Neuronal stem cell (in vitro differentiated cells): Measurements from ENCODE around the gene HP1BP3.

Experiments
- DNase-seq: peaks from one replicate; pipeline ENCODE4 v3.0.0-alpha.2; 2013; ENCODE audit warnings: low spot score
- H2AFZ ChIP-seq: one replicate; pipeline ENCODE4 v1.6.1; 2013; ENCODE audit warnings: mild to moderate bottlenecking, low read length, inconsistent platforms
- H2AK5ac ChIP-seq: 2 replicates; pipeline ENCODE4 v1.6.1; 2013; ENCODE audit warnings: low read depth, mild to moderate bottlenecking, inconsistent platforms, low read length, moderate library complexity, mixed read lengths
- H2BK120ac ChIP-seq: 2 replicates; pipeline ENCODE4 v1.6.1; 2013; ENCODE audit warnings: low read depth, mild to moderate bottlenecking, inconsistent platforms, low read length, moderate library complexity, mixed read lengths
- H2BK12ac ChIP-seq: one replicate; pipeline ENCODE4 v1.6.1; 2013; ENCODE audit warnings: low read length, inconsistent platforms
- H2BK15ac ChIP-seq: 2 replicates; pipeline ENCODE4 v1.6.1; 2013; ENCODE audit warnings: mild to moderate bottlenecking, low read length, inconsistent platforms, mixed read lengths
- H2BK5ac ChIP-seq: one replicate; pipeline ENCODE4 v1.6.1; 2013; ENCODE audit warnings: inconsistent platforms, mild to moderate bottlenecking, low read length, moderate library complexity
- H3K14ac ChIP-seq: one replicate; pipeline ENCODE4 v1.6.1; 2013; ENCODE audit warnings: low read length, inconsistent platforms
- H3K18ac ChIP-seq: 2 replicates; pipeline ENCODE4 v1.6.1; 2013; ENCODE audit warnings: low read length, inconsistent platforms
- H3K23ac ChIP-seq: 2 replicates; pipeline ENCODE4 v1.6.1; 2013; ENCODE audit warnings: low read depth, mild to moderate bottlenecking, mixed read lengths, low read length, inconsistent platforms; ENCODE audit not compliant: poor library complexity
- H3K27ac ChIP-seq: replicated peaks from 3 replicates; pipeline ENCODE4 v1.5.1; 2013; ENCODE audit warnings: low read length, inconsistent platforms
- H3K27me3 ChIP-seq, 3 experiments: 2 replicates each; pipeline ENCODE4 v1.6.1; 2013; ENCODE audit warnings: low read length in 3 of 3, mild to moderate bottlenecking in 2 of 3, inconsistent platforms in 1 of 3, low read depth in 1 of 3, mixed read lengths in 1 of 3, moderate library complexity in 1 of 3; ENCODE audit not compliant: control insufficient read depth in 3 of 3, insufficient read depth in 3 of 3
- H3K36me3 ChIP-seq, 2 donors: replicated peaks in 1 of 2; 2 replicates each; pipeline ENCODE4 v1.6.1; 2013; ENCODE audit warnings: low read length in 2 of 2; ENCODE audit not compliant: control insufficient read depth in 2 of 2, insufficient read depth in 2 of 2
- H3K4ac ChIP-seq: 2 replicates; pipeline ENCODE4 v1.6.1; 2013; ENCODE audit warnings: inconsistent platforms, mild to moderate bottlenecking, low read length, moderate library complexity
- H3K4me1 ChIP-seq, 2 donors: 1 replicate in 1 of 2; 2 replicates in 1 of 2; pipeline ENCODE4 v1.6.1; 2013; ENCODE audit warnings: low read length in 2 of 2, low read depth in 1 of 2; ENCODE audit not compliant: control insufficient read depth in 2 of 2, insufficient read depth in 1 of 2
- H3K4me2 ChIP-seq: one replicate; pipeline ENCODE4 v1.6.1; 2013; ENCODE audit warnings: mild to moderate bottlenecking, low read length, inconsistent platforms; ENCODE audit not compliant: insufficient read depth, poor library complexity, severe bottlenecking
- H3K4me3 ChIP-seq, 2 donors: 2 replicates each; pipeline ENCODE4 v1.5.1; 2013; ENCODE audit warnings: low read length in 2 of 2, mild to moderate bottlenecking in 2 of 2, inconsistent platforms in 1 of 2, moderate library complexity in 1 of 2
- H3K79me1 ChIP-seq: one replicate; pipeline ENCODE4 v1.6.1; 2013; ENCODE audit warnings: low read depth, mild to moderate bottlenecking, inconsistent platforms, low read length, moderate library complexity
- H3K9ac ChIP-seq: one replicate; pipeline ENCODE4 v1.6.1; 2013; ENCODE audit warnings: mild to moderate bottlenecking, low read depth, low read length, inconsistent platforms; ENCODE audit not compliant: poor library complexity
- H3K9me3 ChIP-seq, 2 donors: replicated peaks in 1 of 2; 2 replicates each; pipeline versions ENCODE3 to v1.6.1; 2013; ENCODE audit warnings: low read length in 2 of 2, mild to moderate bottlenecking in 2 of 2, inconsistent platforms in 1 of 2, low read depth in 1 of 2, mixed read lengths in 1 of 2, moderate library complexity in 1 of 2; ENCODE audit not compliant: control insufficient read depth in 2 of 2, insufficient read depth in 1 of 2
- H4K8ac ChIP-seq: one replicate; pipeline ENCODE4 v1.6.1; 2013; ENCODE audit warnings: low read depth, mild to moderate bottlenecking, inconsistent platforms, low read length, moderate library complexity
- H4K91ac ChIP-seq: one replicate; pipeline ENCODE4 v1.6.1; 2013; ENCODE audit warnings: low read length, low read depth, mild to moderate bottlenecking, inconsistent platforms; ENCODE audit not compliant: poor library complexity
- WGBS, 2 donors: extraction: QIAGEN DNeasy Blood & Tissue Kit; methylation state at CpG; one replicate each; pipeline ENCODE4 v1.1.7; 2013; ENCODE audit warnings: missing lambda C conversion rate in 2 of 2, mixed read lengths in 1 of 2; ENCODE audit not compliant: insufficient read length in 2 of 2, insufficient replicate concordance in 1 of 2; ENCODE audit errors: extremely low coverage in 2 of 2; 5-methylcytosine and 5-hydroxymethylcytosine counted together

Gene HP1BP3

GRCh38 chr1:20693623-20694022 lies 93.5 kb downstream of the HP1BP3 start:
- Histone ChIP-seq H2BK5ac (no peak overlapping the region), H3K4me2 (no peak overlapping the region), H3K27me3 (no peaks in the 10 kb centered on the region), H3K36me3 (peaks cover 0 to 2% of the 10 kb centered on the region in 2 donors), H2BK12ac (no peak overlapping the region), H3K18ac (no peak overlapping the region), H3K23ac (no peak overlapping the region), H2AK5ac (no peak overlapping the region), H3K4me3 (no peak overlapping the region), H3K27ac (no peak overlapping the region), H2AFZ (no peak overlapping the region), H2BK120ac (no peak overlapping the region), H3K4ac (no peak overlapping the region), H3K79me1 (no peaks in the 10 kb centered on the region), H4K8ac (no peak overlapping the region), H3K14ac (no peak overlapping the region), H3K4me1 (peaks cover 9 to 11% of the 10 kb centered on the region in 2 donors), H3K9ac (no peak overlapping the region), H4K91ac (no peak overlapping the region), H3K9me3 (peaks cover 0 to 3% of the 10 kb centered on the region in 2 donors), H2BK15ac (no peak overlapping the region)
- WGBS, 2 donors, result no CpG with 5 or more reads among the region's 2 CpGs
- DNase-seq, result no peak
